HEK293 (cell line): ENCODE measurements around the gene DYNLL2.
A peak's percentile ranks its signal among the peaks of the same experiment; 100 is the strongest.

Experiments used
- CTCF ChIA-PET: fragments of 350-600 bp; formaldehyde crosslinking; extraction: SDS; loops from one replicate; lab custom pipeline; 2021; ENCODE audit warnings: antibody characterized with exemption; lab: Yijun Ruan, JAX
- POLR2A ChIA-PET: fragments of 300-600 bp; formaldehyde crosslinking; extraction: SDS; loops from one replicate; lab custom pipeline; 2020; ENCODE audit warnings: antibody characterized with exemption, inconsistent platforms; lab: Yijun Ruan, JAX
- H3K27ac ChIP-seq: fragments of 200-500 bp; sonication (Bioruptor generic); 2 replicates; pipeline ENCODE4 v1.5.1; 2014; ENCODE audit warnings: low read depth, low read length, control low read depth, inconsistent platforms; ENCODE audit errors: extremely low read depth
- H3K36me3 ChIP-seq, 2 experiments: fragments of 200-500 bp in 1 of 2; sonication (Bioruptor generic) in 1 of 2; 1 replicate in 1 of 2; 2 replicates in 1 of 2; pipeline ENCODE4 v1.5.1; 2014 to 2017; ENCODE audit warnings: inconsistent platforms in 2 of 2, low read length in 2 of 2; ENCODE audit not compliant: control insufficient read depth in 2 of 2, insufficient read depth in 1 of 2
- H3K4me1 ChIP-seq: fragments of 200-500 bp; sonication (Bioruptor generic); 2 replicates; pipeline ENCODE4 v1.5.1; 2014; ENCODE audit warnings: mild to moderate bottlenecking, low read length, inconsistent platforms; ENCODE audit not compliant: control insufficient read depth, insufficient read depth
- H3K4me3 ChIP-seq: 2 replicates; pipeline ENCODE4 v1.5.1; 2011; ENCODE audit warnings: low read depth, mild to moderate bottlenecking, control low read depth, low read length, moderate library complexity
- H3K9me3 ChIP-seq: fragments of 200-500 bp; sonication (Bioruptor generic); 2 replicates; pipeline ENCODE4 v1.5.1; 2014; ENCODE audit warnings: low read depth, low read length, inconsistent platforms; ENCODE audit not compliant: control insufficient read depth, insufficient read depth
- OSR2 ChIP-seq: fragments of 450-650 bp; formaldehyde crosslinking; IDR thresholded peaks from 2 replicates; pipeline ENCODE4 v1.5.1; 2016; ENCODE audit warnings: missing biosample characterization, missing genetic modification characterization
- PATZ1 ChIP-seq: fragments of 450-650 bp; formaldehyde crosslinking; IDR thresholded peaks from 2 replicates; pipeline ENCODE4 v1.5.1; 2016; ENCODE audit warnings: missing biosample characterization, missing genetic modification characterization
- SALL2 ChIP-seq: fragments of 450-650 bp; formaldehyde crosslinking; IDR thresholded peaks from 2 replicates; pipeline ENCODE4 v1.5.0; 2017; ENCODE audit warnings: missing biosample characterization, mild to moderate bottlenecking, missing genetic modification characterization, borderline replicate concordance
- SP3 ChIP-seq: fragments of 450-650 bp; formaldehyde crosslinking; IDR thresholded peaks from 2 replicates; pipeline ENCODE4 v1.5.1; 2016; ENCODE audit warnings: missing biosample characterization, missing genetic modification characterization
- ZBTB17 ChIP-seq: fragments of 450-650 bp; formaldehyde crosslinking; IDR thresholded peaks from 2 replicates; pipeline ENCODE4 v1.5.1; 2016; ENCODE audit warnings: missing biosample characterization, missing genetic modification characterization
- ZNF16 ChIP-seq: fragments of 450-650 bp; formaldehyde crosslinking; IDR thresholded peaks from 2 replicates; pipeline ENCODE4 v1.5.1; 2016; ENCODE audit warnings: low read depth, missing biosample characterization, missing genetic modification characterization
- ZNF324 ChIP-seq: fragments of 450-650 bp; formaldehyde crosslinking; IDR thresholded peaks from 2 replicates; pipeline ENCODE4 v1.5.1; 2016; ENCODE audit warnings: missing biosample characterization, missing genetic modification characterization
- ZNF335 ChIP-seq: fragments of 450-650 bp; formaldehyde crosslinking; conservative IDR thresholded peaks from 2 replicates; pipeline ENCODE4 v1.5.1; 2016; ENCODE audit warnings: missing biosample characterization, missing genetic modification characterization
- ZNF398 ChIP-seq: fragments of 450-650 bp; formaldehyde crosslinking; IDR thresholded peaks from 2 replicates; pipeline ENCODE4 v1.5.1; 2017; ENCODE audit warnings: missing biosample characterization, missing genetic modification characterization
- ZNF423 ChIP-seq: fragments of 450-650 bp; formaldehyde crosslinking; IDR thresholded peaks from 2 replicates; pipeline ENCODE4 v1.5.1; 2016; ENCODE audit warnings: missing biosample characterization, missing genetic modification characterization
- ZNF514 ChIP-seq: fragments of 450-650 bp; formaldehyde crosslinking; IDR thresholded peaks from 2 replicates; pipeline ENCODE4 v1.5.1; 2016; ENCODE audit warnings: missing biosample characterization, missing genetic modification characterization
- ZNF624 ChIP-seq: fragments of 450-650 bp; formaldehyde crosslinking; IDR thresholded peaks from 2 replicates; pipeline ENCODE4 v1.5.1; 2017; ENCODE audit warnings: missing biosample characterization, missing genetic modification characterization
- ZNF704 ChIP-seq: fragments of 450-650 bp; formaldehyde crosslinking; IDR thresholded peaks from 2 replicates; pipeline ENCODE4 v1.5.1; 2016; ENCODE audit warnings: missing biosample characterization, missing genetic modification characterization
- ZNF791 ChIP-seq: fragments of 450-650 bp; formaldehyde crosslinking; IDR thresholded peaks from 2 replicates; pipeline ENCODE4 v1.5.1; 2016; ENCODE audit warnings: missing biosample characterization, missing genetic modification characterization
- ZNF792 ChIP-seq: fragments of 450-650 bp; formaldehyde crosslinking; IDR thresholded peaks from 2 replicates; pipeline ENCODE4 v1.5.1; 2016; ENCODE audit warnings: missing biosample characterization, missing genetic modification characterization
- ZNF830 ChIP-seq: fragments of 450-650 bp; IDR thresholded peaks from 2 replicates; pipeline ENCODE4 v1.5.0; 2018; ENCODE audit warnings: missing biosample characterization, missing genetic modification characterization, low read depth, mild to moderate bottlenecking, moderate library complexity
- TF ChIP-seq, protein P1 (sequence below): fragments of 450-650 bp; formaldehyde crosslinking; IDR thresholded peaks from 2 replicates; pipeline ENCODE4 v1.5.1; 2016; ENCODE audit warnings: missing biosample characterization, missing genetic modification characterization

The DYNLL2 gene

GRCh38 chr17:58082870-58083490, at the start of gene DYNLL2 (continued):
- TF ChIP-seq ZNF398 (tag by site-specific recombination): peak; percentile 83
- no peak for TF ChIP-seq SALL2 (tag by site-specific recombination)
- TF ChIP-seq ZNF335 (tag by site-specific recombination): peak; percentile 93
- TF ChIP-seq, protein P1, sequence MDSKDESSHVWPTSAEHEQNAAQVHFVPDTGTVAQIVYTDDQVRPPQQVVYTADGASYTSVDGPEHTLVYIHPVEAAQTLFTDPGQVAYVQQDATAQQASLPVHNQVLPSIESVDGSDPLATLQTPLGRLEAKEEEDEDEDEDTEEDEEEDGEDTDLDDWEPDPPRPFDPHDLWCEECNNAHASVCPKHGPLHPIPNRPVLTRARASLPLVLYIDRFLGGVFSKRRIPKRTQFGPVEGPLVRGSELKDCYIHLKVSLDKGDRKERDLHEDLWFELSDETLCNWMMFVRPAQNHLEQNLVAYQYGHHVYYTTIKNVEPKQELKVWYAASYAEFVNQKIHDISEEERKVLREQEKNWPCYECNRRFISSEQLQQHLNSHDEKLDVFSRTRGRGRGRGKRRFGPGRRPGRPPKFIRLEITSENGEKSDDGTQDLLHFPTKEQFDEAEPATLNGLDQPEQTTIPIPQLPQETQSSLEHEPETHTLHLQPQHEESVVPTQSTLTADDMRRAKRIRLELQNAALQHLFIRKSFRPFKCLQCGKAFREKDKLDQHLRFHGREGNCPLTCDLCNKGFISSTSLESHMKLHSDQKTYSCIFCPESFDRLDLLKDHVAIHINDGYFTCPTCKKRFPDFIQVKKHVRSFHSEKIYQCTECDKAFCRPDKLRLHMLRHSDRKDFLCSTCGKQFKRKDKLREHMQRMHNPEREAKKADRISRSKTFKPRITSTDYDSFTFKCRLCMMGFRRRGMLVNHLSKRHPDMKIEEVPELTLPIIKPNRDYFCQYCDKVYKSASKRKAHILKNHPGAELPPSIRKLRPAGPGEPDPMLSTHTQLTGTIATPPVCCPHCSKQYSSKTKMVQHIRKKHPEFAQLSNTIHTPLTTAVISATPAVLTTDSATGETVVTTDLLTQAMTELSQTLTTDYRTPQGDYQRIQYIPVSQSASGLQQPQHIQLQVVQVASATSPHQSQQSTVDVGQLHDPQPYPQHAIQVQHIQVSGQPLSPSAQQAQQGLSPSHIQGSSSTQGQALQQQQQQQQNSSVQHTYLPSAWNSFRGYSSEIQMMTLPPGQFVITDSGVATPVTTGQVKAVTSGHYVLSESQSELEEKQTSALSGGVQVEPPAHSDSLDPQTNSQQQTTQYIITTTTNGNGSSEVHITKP (tag by site-specific recombination): peak; percentile 17; the same call in 1 of the 2 replicates
- no peak for TF ChIP-seq ZBTB17 (tag by site-specific recombination)
- no peak for TF ChIP-seq ZNF423
- peak; percentile 67 for TF ChIP-seq SP3
- peak; percentile 78 for TF ChIP-seq PATZ1
- TF ChIP-seq ZNF514 (tag by site-specific recombination): no peak
- TF ChIP-seq, all 188 proteins: peak for 20

DNA sequence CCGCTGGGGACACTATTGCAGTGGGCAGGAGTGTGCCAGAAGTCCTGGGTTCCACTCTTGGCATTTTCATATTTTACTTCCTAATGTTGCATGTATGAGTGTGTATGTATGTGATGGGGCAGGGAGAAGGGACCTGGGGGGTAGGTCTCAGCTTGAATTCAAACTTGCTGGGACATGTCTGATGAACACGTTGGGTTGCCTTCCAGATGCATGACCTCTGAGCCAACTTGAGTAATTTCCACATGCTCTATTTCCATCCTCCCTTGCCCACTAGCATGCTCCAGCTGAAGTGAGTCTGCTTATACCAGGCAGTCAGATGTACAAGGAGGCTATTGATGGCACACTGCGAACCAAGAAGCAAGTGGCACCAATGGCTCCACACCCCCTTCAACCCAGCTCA, 43.2 kb upstream of the DYNLL2 start:
- no peaks in the 10 kb centered on the region for H3K9me3 ChIP-seq
- ChIA-PET CTCF (interaction anchor here (0.6 kb wide), 2 partner anchors 12 to 26 kb away, joined by 4 to 5 read pairs; no protein-coding TSS in a partner anchor), POLR2A (interaction anchor here (1.1 kb wide), 1 partner anchor 32 kb away, joined by 5 read pairs; the partner anchor contains the start of gene SRSF1)
- H3K27ac ChIP-seq: no peak overlapping the region
- no peaks in the 10 kb centered on the region for H3K36me3 ChIP-seq
- no peaks in the 10 kb centered on the region for H3K4me1 ChIP-seq
- no peak overlapping the region for H3K4me3 ChIP-seq
- TF ChIP-seq ZNF830 (tag by site-specific recombination) (no peak), ZNF792 (tag by site-specific recombination) (no peak), ZNF16 (tag by site-specific recombination) (no peak), ZNF324 (tag by site-specific recombination) (no peak), ZNF791 (tag by site-specific recombination) (no peak), OSR2 (tag by site-specific recombination) (no peak), ZNF704 (tag by site-specific recombination) (no peak), ZNF624 (tag by site-specific recombination) (no peak), SP3 (no peak)
- TF ChIP-seq, all 188 proteins: peak for 0
